Progenitor cell of endocrine pancreas (in vitro differentiated cells): Measurements from ENCODE around the gene RBM12. TPM values are rescaled to one million over a fixed set of nuclear protein-coding genes. Genes with fewer than 3 reads are reported as not detected.
"Not testable (repeated sequence)": the region's sequence is repeated elsewhere in the genome, so short reads cannot be mapped to it uniquely, and the experiment has no call there.

Source experiments
- DNase-seq: peaks from one replicate; pipeline ENCODE4 v3.0.0; 2021; ENCODE audit warnings: low spot score; ENCODE audit not compliant: unreplicated experiment
- H3K27ac Mint-ChIP-seq: 2 replicates; pipeline ENCODE4 v1.8.0; 2021; ENCODE audit warnings: mild to moderate bottlenecking, moderate library complexity, mixed read lengths
- H3K27me3 Mint-ChIP-seq: 2 replicates; pipeline ENCODE4 v1.8.0; 2021; ENCODE audit warnings: mixed read lengths
- H3K36me3 Mint-ChIP-seq: 2 replicates; pipeline ENCODE4 v1.8.0; 2022; ENCODE audit warnings: mixed read lengths; ENCODE audit not compliant: insufficient read depth
- H3K4me1 Mint-ChIP-seq: 2 replicates; pipeline ENCODE4 v1.8.0; 2021; ENCODE audit warnings: low read depth, mixed read lengths
- H3K4me3 Mint-ChIP-seq: 2 replicates; pipeline ENCODE4 v1.8.0; 2021; ENCODE audit warnings: low read depth, mild to moderate bottlenecking, moderate library complexity, mixed read lengths
- H3K9me3 Mint-ChIP-seq: 2 replicates; pipeline ENCODE4 v1.8.0; 2021; ENCODE audit warnings: low read depth, mixed read lengths
- long read RNA-seq: library from polyadenylated mRNA; unstranded; transcript quantifications from one replicate; pipeline ENCODE4 v2.0.0, GENCODE V29; 2020
- total RNA-seq: library from RNA; stranded (reverse); gene quantifications from 2 replicates; pipeline ENCODE4 v1.2.1, GENCODE V29; 2021
- TF ChIP-seq, protein P1 (sequence below): fragments of 200-600 bp; sonication (generic); IDR thresholded peaks from one replicate; pipeline ENCODE4 v1.5.0; 2021; ENCODE audit warnings: antibody characterized with exemption, mild to moderate bottlenecking; ENCODE audit not compliant: unreplicated experiment

The RBM12 gene
- 157 and 161 TPM in 2 replicates for total RNA-seq
- long read RNA-seq, full-length matches to known transcripts = 6 of 60 reads
- long read RNA-seq, partial matches to known transcripts = 0 of 60 reads
- long read RNA-seq, other reads (novel, unspliced or antisense) = 54 of 60 reads

DNA sequence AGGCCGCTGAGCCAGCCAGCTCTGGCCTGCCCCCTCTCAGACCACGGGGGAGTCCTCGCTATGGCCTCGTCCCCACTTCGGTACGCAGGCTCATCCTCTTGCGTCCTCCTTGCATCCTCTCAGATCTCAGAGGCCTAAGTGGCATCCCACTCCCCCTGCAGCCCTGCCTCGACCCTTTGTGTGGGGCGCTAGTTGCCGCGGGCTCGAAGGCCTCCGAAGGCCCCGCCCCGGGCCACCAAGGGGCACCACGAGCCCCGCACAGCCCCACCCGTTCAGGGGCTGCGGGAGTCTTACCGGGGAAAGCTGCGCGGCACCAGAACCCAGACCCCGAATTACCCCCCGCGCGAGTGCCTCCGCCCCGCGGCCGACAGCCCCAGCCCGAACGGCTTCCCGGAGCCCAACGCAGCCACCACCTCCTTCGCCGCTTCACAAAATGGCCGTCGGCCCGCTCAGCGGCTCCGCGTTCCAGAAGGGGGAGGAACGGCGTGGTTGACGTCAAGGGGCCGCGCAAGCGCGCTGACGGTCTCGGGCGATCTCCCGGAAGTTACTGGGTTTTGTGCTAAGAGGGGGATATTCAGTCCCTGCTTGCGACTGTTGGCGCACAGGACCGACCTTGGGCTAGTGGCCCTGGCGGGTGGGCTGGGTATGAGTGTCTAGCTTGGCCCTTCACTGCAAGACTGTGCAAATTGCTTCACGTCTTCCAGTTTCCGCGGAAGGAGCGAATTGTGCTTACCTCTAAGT is at the start of gene RBM12, which contains the start of gene CPNE1:
Gene RBM12 (minus strand): TSS at position 435 of the 741 bp plus-strand sequence. CDS start 9,578 bp downstream, outside the sequence.
Gene CPNE1 (minus strand): TSS at position 435 of the 741 bp plus-strand sequence. CDS start 31,977 bp downstream, outside the sequence.
- Mint-ChIP-seq H3K27ac (peak within 1 kb of the TSS; percentile 99), H3K27me3 (no peaks in the 10 kb centered on the region)

DNA sequence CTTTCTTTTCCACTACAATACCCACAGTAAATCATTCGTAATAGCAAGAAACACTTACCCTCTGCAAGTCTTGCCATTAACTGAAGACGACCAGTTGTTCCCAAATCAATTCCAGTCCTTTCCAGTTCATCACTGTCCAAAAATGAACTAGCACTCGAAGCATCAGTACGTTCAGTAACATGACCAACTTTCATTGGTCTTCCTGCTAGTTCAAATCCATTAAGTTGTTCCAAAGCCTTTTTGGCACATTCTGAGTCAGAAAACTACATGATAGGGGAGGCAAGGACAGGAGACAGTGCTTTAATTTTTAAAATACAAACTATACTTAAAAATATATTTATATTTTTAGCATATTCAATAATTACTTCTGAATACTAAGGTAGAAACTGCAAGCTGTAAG is 49.4 kb upstream of the RBM12 start:
- TF ChIP-seq, protein P1, sequence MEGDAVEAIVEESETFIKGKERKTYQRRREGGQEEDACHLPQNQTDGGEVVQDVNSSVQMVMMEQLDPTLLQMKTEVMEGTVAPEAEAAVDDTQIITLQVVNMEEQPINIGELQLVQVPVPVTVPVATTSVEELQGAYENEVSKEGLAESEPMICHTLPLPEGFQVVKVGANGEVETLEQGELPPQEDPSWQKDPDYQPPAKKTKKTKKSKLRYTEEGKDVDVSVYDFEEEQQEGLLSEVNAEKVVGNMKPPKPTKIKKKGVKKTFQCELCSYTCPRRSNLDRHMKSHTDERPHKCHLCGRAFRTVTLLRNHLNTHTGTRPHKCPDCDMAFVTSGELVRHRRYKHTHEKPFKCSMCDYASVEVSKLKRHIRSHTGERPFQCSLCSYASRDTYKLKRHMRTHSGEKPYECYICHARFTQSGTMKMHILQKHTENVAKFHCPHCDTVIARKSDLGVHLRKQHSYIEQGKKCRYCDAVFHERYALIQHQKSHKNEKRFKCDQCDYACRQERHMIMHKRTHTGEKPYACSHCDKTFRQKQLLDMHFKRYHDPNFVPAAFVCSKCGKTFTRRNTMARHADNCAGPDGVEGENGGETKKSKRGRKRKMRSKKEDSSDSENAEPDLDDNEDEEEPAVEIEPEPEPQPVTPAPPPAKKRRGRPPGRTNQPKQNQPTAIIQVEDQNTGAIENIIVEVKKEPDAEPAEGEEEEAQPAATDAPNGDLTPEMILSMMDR = no peak

More for the DNA sequence above, at the start of gene RBM12, which contains the start of gene CPNE1:
- peak within 1 kb of the TSS; percentile 96 for H3K4me3 Mint-ChIP-seq
- H3K4me1 Mint-ChIP-seq = peaks cover 37% of the 10 kb centered on the region
- no peaks in the 10 kb centered on the region for H3K36me3 Mint-ChIP-seq
- no peaks in the 10 kb centered on the region for H3K9me3 Mint-ChIP-seq
- peak; percentile 87 for DNase-seq
- TF ChIP-seq, protein P1 = no peak

GRCh38 chr20:35713120-35713519 is 48.4 kb upstream of the RBM12 start:
- H3K36me3 Mint-ChIP-seq = peaks cover 35% of the 10 kb centered on the region
- not testable (repeated sequence) for H3K4me3 Mint-ChIP-seq, H3K4me1 Mint-ChIP-seq, H3K27me3 Mint-ChIP-seq, H3K9me3 Mint-ChIP-seq, H3K27ac Mint-ChIP-seq, DNase-seq

More for the DNA sequence above, 49.4 kb upstream of the RBM12 start:
- no peak overlapping the region for H3K4me3 Mint-ChIP-seq
- peaks cover 36% of the 10 kb centered on the region for H3K36me3 Mint-ChIP-seq
- no peaks in the 10 kb centered on the region for H3K27me3 Mint-ChIP-seq
- no peak for DNase-seq
- peaks cover 5% of the 10 kb centered on the region for H3K4me1 Mint-ChIP-seq
- no peaks in the 10 kb centered on the region for H3K9me3 Mint-ChIP-seq
- H3K27ac Mint-ChIP-seq = no peak overlapping the region

DNA sequence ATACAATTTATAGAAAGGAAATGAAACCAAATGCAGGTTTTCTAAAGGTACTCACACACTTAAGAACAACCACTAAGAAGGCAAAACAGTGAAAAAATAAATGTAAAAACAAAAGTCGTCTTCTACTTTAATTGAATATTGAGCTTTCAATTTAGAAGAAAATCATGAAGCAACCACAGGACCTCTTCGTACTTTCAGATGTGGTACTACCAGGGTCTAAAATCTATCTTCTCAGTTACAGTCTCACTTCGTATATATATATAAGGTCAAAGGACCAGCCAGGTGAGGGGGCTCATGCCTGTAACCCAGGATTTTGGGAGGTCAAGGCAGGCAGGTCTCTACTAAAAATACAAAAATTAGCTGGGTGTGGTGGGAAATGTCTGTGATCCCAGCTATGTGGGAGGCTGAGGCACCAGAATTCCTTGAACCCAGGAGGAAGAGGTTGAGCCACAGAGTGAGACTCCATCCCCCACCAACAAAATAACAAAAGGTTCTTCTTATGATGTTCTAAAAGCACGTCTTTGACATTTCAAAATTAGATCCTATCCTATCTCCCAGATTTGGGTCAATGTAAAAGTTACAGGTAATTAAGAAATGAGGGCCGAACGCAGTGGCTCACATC is 47.0 kb upstream of the RBM12 start:
- DNase-seq = no peak
- no peaks in the 10 kb centered on the region for H3K27me3 Mint-ChIP-seq
- TF ChIP-seq, protein P1 = no peak
- H3K36me3 Mint-ChIP-seq = peaks cover 30% of the 10 kb centered on the region
- H3K9me3 Mint-ChIP-seq = no peaks in the 10 kb centered on the region
- H3K4me1 Mint-ChIP-seq = peaks cover 5% of the 10 kb centered on the region
- H3K4me3 Mint-ChIP-seq = no peak overlapping the region
- H3K27ac Mint-ChIP-seq = peak overlapping the region; percentile 87

- TF ChIP-seq, protein P1 = no peak
- Mint-ChIP-seq H3K27ac (peak overlapping the region; percentile 87), H3K36me3 (peaks cover 30% of the 10 kb centered on the region), H3K27me3 (no peaks in the 10 kb centered on the region), H3K4me3 (no peak overlapping the region), H3K9me3 (no peaks in the 10 kb centered on the region), H3K4me1 (peaks cover 5% of the 10 kb centered on the region)
- DNase-seq = no peak
These were observed 46.3 kb upstream of the RBM12 start for GRCh38 chr20:35710884-35711587.
